Measurements from ENCODE around the gene PNO1.
"Not testable (repeated sequence)": the region's sequence is repeated elsewhere in the genome, so short reads cannot be mapped to it uniquely, and the experiment has no call there.

Gene PNO1

DNA sequence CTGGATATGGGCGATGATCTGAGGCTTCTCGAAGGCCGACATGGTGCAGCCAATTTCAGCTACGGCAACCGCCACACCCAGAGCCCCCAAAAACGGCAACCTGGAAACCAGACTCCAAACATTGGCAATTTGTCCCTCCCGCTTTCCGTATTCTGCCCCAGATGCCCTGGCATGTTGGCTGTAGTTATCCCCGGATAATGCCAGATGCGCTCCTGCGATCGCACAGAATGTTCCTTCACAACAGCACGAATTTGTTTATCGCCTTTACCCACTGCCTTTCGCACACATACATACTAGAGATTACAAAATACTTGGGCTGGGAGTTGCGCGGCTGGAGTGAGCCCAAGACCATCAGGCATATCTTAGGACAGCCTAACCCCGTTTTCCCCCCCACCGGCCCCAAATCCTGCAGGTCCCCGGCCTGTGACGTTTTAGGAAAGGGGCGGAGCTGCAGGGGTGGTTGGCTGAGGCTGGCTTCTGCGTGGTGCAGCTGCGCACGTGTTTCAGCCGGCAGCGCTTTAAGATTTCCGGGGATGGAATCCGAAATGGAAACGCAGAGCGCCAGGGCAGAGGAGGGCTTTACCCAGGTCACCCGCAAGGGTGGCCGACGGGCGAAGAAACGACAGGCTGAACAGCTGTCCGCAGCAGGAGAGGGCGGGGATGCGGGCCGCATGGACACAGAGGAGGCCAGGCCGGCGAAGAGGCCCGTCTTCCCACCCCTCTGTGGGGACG is at the start of gene PNO1:
PNO1 (plus strand) TSS at position 487 of the 732 bp plus-strand sequence; CDS start at position 534, 47 bp downstream.
- peak within 1 kb of the TSS; percentile 97 for H3K4me3 ChIP-seq (ENCODE audit: low read depth, low read length)
- DNase-seq (ENCODE audit: low read depth): peak; percentile 84

DNA sequence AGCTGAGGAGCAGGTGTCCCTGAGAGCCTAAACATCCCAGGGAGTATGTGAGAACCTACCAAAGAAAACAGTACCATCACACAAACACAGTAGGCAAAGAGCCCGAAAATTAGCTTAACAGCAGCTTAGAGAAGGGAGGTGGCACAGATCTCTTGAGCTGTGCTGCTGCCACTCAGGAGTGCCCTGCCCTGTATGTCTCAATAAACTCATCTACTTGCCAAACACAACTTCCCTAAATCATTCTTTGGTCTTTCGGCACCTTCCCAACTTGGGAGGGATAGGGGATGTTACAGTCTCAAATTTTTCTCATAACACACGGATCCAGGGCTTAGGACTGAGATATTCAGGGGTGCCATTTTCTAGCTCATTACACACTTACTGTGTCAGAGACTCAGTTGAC is 49.6 kb upstream of the PNO1 start:
- H3K4me3 ChIP-seq (ENCODE audit: low read depth, low read length): no peak overlapping the region
- no peak for DNase-seq (ENCODE audit: low read depth)

DNA sequence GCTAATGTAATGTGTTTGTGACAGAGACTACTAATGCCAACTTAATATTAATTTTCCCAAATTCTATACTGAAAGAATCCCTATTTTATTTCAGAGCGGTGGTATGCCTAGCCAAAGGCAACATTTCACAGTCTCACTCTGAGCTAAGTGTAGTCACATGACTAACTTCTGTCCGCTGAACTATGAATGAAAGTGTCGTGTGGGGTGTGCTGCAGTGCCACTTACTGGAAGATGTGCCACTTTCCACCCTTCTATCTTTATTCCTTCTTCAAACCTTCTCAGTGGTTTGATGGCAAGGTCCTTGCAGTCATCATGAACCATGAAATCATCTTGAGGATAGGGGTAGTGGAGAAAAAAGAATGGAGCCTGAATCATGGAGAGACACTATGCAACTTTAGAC is 47.6 kb upstream of the PNO1 start:
- no peak for DNase-seq (ENCODE audit: low read depth)
- H3K4me3 ChIP-seq (ENCODE audit: low read depth, low read length): no peak overlapping the region

DNA sequence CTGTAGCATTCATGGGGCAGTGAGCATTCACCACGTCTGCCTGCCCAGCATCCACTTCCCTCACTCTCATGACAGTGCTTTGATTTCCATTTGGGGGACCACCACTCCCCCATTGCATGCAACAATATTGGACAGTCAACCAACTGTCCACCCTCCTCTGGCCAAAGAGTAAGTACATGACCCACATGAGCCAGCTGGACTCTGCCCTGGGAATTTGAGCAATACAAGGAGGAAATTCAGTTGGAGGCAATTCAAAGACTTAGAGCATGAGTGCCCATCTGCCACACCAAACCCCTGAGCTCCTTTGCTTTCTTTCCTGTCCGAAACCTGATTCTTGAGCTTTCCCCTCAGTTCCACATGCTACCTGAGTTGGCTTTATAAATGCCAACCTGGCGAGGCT is 41.7 kb upstream of the PNO1 start:
- DNase-seq (ENCODE audit: low read depth): no peak
- no peak overlapping the region for H3K4me3 ChIP-seq (ENCODE audit: low read depth, low read length)

DNA sequence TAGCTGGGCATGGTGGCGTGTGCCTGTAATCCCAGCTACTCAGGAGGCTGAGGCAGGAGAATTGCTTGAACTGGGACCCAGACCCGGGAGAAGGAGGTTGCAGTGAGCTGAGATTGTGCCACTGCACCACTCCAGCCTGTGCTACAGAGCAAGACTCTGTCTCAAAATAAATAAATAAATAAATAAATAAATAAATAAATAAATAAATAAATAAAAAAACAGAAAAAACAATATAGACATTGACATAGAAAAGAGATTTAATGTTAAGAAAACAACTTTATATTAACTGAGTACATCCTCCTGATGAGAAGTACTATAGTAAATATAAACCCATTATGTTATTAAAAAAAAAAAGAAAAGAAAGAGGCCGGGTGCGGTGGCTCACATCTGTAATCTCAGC is 39.8 kb upstream of the PNO1 start:
- not testable (repeated sequence) for H3K4me3 ChIP-seq (ENCODE audit: low read depth, low read length); DNase-seq (ENCODE audit: low read depth)

DNA sequence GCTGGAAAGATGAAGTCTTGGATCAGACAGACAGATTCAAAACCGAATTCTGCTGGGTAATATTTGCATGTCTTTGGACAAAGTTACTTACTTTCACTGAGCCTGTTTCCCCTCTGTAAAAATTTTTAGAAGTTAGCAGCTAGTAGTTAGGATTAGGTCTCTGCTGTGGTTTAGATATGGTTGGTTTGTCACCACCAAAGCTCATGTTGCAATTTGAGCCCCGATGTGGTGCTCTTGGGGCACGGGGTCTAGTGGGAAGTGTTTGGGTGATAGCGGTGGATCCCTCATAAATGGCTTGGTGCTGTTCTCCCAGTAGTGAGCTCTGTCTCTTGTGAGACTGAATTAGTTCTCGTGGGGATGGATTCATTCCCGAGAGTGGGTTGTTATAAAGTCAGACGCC is 38.9 kb upstream of the PNO1 start:
- DNase-seq (ENCODE audit: low read depth): no peak
- H3K4me3 ChIP-seq (ENCODE audit: low read depth, low read length): no peak overlapping the region

DNA sequence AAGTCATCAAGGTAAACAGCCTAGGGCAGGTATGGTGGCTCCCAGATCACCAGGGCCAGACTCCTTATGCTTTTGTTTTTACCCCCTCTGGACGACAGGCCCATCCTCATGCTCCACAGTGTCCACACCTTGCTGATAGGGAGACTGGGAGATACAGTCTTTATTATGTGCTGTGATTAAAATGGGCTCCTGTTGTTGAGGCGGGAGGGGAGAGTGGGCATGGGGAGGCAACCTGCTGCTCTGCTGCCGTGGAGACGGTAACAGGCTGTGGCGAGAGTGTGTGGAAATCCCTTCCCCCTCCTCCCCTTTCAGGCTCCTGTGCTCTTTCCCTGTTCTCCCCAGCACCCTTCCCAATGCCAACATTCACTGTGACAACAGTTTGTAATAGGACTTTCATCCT is 38.2 kb upstream of the PNO1 start:
- no peak for DNase-seq (ENCODE audit: low read depth)
- H3K4me3 ChIP-seq (ENCODE audit: low read depth, low read length): no peak overlapping the region

DNA sequence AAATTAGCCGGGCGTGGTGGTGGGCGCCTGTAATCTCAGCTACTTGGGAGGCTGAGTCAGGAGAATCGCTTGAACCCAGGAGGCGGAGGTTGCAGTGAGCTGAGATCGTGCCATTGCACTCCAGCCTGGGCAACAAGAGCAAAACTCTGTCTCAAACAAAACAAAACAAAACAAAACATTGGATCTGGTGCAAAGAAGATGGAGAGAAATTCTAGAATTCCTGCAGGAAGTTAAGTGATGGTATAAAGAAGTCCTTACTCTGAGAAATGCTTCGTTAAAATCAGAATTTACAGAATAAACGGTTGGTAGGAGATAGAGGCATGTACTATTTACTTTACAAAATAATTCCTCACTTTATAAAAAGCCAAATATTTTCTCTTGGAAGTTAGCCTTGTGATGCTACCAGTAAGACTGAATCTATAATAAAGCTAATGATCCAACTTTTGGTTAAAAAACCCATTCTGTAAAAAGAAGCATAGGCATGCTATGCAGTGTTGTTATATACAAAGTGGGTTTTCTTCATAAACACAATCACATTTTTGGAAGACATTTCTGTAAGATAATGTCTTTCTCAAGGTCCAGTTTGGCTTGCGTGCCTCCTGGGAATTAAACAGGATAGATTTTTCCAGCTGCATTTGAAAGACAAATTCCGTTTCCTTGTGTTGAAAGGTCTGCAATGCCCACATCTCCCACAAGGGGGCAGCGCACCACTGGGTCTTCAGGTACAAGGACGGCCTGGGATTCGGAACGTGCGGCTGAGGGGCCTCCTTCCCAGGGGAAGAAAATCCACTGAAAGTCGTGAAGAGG is 35.6 kb upstream of the PNO1 start:
- H3K4me3 ChIP-seq (ENCODE audit: low read depth, low read length): no peak overlapping the region
- peak; percentile 58 for DNase-seq (ENCODE audit: low read depth)

DNA sequence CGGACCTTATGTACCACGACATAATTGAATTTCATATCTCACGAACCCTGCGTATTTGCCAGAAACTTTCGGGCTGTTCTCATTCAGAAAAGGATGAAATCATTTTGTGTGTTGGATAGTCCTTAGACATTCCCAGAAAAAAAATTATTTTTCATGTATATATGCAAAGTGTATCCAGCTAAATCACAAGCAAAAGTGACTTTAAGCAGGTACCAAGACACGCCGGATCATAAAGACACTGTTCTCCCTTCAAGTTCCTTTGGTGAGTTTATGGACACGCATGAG is 35.1 kb upstream of the PNO1 start:
- no peak overlapping the region for H3K4me3 ChIP-seq (ENCODE audit: low read depth, low read length)
- no peak for DNase-seq (ENCODE audit: low read depth)

DNA sequence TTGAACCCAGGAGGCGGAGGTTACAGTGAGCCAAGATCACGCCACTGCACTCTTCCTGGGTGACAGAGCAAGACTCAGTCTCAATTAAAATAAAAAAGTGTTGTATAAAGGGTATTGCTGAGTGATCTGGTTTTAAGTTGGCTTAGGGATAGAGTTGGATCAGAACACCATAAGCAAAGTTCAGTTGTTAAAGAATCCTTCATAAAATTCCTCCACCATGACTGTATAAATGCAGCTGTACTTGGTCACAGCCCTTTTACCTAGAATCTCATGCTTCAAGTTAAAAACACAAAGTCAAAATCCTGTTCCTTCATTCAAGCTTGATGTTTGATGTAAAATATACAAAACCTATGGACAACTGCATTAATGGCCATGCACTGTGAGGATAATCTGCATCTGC is 33.4 kb upstream of the PNO1 start:
- no peak overlapping the region for H3K4me3 ChIP-seq (ENCODE audit: low read depth, low read length)
- no peak for DNase-seq (ENCODE audit: low read depth)

DNA sequence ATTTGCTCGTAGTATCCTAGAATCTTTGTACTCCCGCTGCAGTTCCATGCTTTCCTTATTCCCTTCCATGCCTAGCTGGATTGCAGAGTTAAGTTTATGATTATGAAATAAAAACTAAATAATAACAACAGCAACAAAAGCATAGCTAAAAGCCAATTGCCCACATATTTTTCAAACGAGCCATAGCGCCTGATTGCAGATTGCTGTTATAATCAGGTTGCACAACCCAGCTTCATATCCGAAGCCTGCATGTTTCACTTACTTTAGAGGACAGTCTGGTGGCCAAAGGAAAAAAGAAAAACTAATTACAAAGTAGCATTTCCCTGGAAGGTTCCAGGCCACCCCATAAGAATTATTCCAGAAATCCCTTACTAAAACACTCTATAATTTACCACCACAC is 31.9 kb upstream of the PNO1 start:
- DNase-seq (ENCODE audit: low read depth): no peak
- no peak overlapping the region for H3K4me3 ChIP-seq (ENCODE audit: low read depth, low read length)

DNA sequence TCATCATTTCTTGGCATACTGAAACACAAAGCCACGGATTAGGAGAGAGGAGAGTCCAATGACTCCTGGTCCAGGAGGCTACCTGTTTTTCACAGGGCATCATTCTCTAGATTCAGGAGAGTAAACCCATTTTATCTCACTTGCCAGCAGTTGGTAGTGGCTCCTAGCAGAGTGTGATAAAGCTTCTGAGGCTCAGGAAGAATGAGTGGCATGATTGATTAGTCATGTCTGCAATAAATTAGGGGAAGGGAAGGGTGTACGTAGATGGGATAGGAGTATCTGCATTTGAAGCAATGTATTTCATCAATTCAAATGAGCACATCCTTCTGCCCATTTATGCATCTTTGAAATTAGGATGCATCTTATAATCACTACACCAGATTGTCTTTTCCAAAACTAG is 31.1 kb upstream of the PNO1 start:
- DNase-seq (ENCODE audit: low read depth): no peak
- no peak overlapping the region for H3K4me3 ChIP-seq (ENCODE audit: low read depth, low read length)

DNA sequence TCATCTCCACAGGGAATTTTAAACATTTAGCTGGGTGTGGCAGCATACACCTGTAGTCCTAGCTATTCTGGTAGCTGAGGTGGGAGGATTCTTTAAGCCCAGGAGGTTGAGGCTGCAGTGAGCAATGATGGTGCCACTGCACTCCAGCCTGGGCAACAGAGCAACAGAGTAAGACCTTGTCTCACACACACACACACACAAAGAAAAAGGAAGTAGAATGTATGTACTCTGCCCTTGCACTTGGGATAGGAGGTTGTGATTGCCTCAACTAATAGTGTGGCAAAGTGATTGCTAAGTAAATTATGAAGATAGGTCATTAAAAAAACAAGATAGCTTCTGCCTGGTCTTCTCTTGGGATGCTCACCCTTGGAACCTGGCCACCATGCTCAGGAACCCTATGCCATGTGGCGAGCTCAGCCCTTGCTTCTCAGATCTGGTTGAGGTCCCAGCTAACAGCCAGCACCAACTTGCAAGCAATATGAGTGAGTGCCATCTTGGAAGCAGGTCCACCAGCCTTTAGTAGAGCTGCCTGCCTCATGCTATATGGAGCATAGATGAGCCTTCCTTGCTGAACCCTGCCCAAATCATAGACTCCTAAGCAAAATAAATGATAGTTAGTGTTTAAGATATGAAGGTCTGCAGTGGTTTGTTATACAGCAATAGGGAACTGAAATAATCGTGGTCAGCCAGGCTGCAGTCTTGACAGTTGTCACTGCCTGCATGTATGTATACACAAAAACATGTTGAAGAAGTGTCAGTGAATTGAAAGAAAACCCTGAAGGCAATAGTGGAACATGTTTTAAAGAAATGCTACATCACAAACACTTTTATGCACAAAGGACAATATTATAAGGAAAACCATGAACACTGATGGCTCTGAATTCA is 30.1 kb upstream of the PNO1 start:
- no peak overlapping the region for H3K4me3 ChIP-seq (ENCODE audit: low read depth, low read length)
- DNase-seq (ENCODE audit: low read depth): no peak

DNA sequence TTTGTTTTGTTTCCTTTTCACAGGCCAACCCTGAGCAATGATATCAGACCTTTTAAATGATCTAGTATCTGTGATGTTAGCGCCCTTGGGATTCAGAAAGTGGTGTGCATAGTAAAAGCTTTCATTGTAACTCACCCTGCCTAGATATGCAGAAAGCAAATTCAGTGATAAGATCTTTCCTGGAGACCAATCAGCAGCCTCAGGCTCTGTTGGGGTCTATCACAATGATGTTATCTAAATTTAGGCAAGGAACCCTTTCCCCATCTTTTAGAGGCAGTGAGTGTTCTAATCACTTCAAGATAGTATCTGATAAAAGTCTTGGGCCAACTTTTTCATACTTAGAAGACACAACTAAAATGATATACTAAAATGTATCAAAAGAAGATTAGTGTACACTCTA is 23.6 kb upstream of the PNO1 start:
- H3K4me3 ChIP-seq (ENCODE audit: low read depth, low read length): no peak overlapping the region
- DNase-seq (ENCODE audit: low read depth): no peak

DNA sequence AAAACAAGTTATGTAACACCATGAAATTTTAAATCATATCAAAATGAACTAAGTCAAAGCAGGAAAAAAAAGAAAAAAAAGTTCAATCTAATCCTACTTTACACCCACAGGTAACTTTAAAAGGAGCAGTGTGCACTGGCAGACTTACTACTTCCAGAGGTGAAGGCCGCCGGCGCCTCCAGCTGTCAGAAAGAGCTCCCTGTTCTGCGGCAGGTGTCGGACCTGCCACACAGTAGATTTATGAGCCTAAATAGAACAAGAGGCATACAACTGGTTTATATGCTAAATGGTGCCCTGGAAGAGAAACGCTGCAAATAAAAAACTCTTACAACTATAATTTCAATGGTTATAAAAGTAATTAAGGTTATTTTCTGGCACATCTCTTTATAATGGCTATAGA is 23.1 kb upstream of the PNO1 start:
- DNase-seq (ENCODE audit: low read depth): no peak
- H3K4me3 ChIP-seq (ENCODE audit: low read depth, low read length): no peak overlapping the region

DNA sequence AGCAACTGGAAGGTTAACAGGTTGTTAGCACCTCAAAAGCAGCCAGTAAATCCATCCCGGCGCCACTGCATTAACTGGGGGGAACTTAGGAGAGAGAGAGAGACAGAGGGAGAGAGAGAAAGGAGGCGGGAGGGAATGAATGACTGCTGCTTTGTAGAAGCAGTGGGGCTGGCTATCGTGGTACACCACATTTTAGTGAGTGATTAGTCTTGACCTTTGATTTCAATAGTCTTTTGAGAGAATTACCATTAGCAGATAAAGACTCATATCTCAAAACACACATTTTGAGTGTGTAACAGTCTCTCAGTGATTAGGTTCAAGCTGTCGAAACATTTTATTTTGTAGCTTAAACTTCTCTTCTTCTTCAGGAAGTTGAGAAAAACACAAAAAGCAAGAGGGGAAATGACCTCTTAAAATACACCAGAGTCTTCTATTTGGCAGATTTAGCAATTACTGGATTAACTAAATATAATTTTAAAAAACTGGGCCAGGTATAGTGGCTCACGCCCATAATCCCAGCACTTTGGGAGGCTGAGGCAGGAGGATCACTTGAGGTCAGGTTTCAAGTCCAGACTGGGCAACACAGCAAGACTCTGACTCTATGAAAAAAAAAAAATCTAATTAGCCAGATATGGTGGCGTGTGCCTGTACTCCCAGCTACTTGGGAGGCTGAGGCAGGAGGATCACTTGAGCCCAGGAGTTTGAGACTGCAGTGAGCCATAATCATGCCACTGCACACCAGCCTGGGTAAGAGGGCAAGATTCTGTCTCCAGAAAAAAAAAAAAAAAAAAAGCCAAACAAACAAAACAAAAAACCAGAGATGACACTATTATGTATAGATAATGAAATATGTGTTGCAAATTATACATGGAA is 22.0 kb upstream of the PNO1 start:
- H3K4me3 ChIP-seq (ENCODE audit: low read depth, low read length): no peak overlapping the region
- DNase-seq (ENCODE audit: low read depth): no peak

DNA sequence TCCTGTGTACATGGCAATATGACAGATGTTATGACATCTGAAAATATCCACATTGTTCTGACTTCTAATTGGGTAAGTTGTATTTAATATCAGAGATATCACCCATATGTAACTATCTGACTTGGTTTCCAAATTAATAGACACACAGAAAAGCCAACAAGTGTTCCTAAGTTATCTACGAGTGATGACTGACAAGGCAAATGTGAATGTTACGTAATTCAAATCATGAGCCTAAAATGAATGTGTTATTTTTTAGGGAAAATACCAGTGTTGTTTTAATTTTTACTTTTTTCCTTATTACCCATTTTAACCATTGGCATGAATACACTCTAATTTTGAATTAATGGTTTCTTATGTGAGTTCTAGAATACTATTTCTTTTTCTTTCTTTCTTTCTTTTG is 15.8 kb upstream of the PNO1 start:
- DNase-seq (ENCODE audit: low read depth): no peak
- H3K4me3 ChIP-seq (ENCODE audit: low read depth, low read length): no peak overlapping the region

DNA sequence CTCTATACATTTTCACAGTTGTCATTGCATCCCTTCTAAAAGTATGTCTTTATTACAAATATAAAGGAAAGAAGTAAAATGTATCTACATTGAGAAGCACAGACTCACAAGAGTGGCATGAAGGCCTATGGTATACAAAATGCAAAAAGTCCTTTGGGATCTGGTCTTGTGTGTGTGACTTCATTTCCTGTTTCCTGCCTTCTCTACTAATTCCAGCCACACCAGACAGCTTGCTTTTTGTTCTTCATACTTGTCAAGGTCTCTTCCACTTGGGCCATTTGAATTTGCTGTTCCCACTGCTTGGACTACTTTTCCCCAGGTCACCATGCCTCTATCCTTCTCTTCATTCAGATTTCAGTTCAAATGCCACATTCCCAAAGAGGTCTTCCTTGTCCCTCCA is 6.7 kb upstream of the PNO1 start:
- no peak overlapping the region for H3K4me3 ChIP-seq (ENCODE audit: low read depth, low read length)
- DNase-seq (ENCODE audit: low read depth): no peak

DNA sequence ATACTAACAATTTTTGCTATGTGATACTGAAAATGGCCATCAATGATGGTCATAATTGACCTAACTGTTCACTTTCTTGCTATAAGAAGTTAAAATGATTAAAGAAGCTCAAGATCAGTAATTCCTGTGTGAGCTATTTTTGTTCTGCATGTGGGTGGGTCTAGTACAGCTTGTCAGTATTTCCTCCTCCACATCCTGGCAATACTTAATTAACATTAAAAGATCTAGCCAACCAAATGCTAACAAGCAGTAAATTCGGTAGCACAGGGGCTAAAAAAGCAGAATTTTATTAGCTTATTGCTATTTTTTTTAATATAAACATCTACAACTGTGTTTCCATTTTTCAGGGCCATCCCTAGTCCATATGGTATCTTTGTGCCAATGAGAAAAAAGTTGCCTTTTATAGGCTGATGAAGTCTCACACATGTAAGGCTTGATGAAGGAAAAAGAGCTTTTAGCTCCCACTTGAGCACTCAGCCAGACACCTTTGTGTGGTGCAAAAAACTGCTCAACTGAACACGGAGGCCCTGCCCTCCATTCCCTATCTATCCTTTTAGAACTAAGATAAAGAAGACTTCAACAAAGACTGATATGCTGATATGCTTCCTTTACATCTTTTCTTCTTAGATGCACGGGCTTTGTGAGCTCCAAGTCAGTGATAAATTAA is 4.9 kb upstream of the PNO1 start:
- no peak overlapping the region for H3K4me3 ChIP-seq (ENCODE audit: low read depth, low read length)
- DNase-seq (ENCODE audit: low read depth): no peak
